HG03558 (cell line): ENCODE data around the gene CBX3.
"Not testable (repeated sequence)": the region's sequence is repeated elsewhere in the genome, so short reads cannot be mapped to it uniquely, and the experiment has no call there.

Experiments used
- ATAC-seq: cut with Tn5 transposase; IDR thresholded peaks from one replicate; pipeline ENCODE4 v1.9.1; 2021; ENCODE audit warnings: moderate number of reproducible peaks; ENCODE audit not compliant: unreplicated experiment; ENCODE audit errors: extremely low read depth

The CBX3 gene

GRCh38 chr7:26186364-26187311 lies 14.9 kb upstream of the CBX3 start:
- ATAC-seq, result no peak

GRCh38 chr7:26187380-26188205 lies 14.0 kb upstream of the CBX3 start:
- ATAC-seq, result no peak

GRCh38 chr7:26188206-26188956 lies 13.2 kb upstream of the CBX3 start:
- no peak for ATAC-seq

GRCh38 chr7:26188957-26189541 lies 12.5 kb upstream of the CBX3 start:
- ATAC-seq, result no peak

GRCh38 chr7:26189697-26190096 lies 11.8 kb upstream of the CBX3 start:
- ATAC-seq, result no peak

- no peak for ATAC-seq
Measured at GRCh38 chr7:26190417-26190869, 11.1 kb upstream of the CBX3 start.

GRCh38 chr7:26191233-26191973 lies 10.1 kb upstream of the CBX3 start:
- no peak for ATAC-seq

GRCh38 chr7:26191974-26192479 lies 9.5 kb upstream of the CBX3 start:
- no peak for ATAC-seq

GRCh38 chr7:26192485-26193087 lies 9.0 kb upstream of the CBX3 start:
- ATAC-seq, result no peak

- ATAC-seq, result no peak
Measured at GRCh38 chr7:26193432-26194207, 7.9 kb upstream of the CBX3 start.

- not testable (repeated sequence) for ATAC-seq
Measured at GRCh38 chr7:26194764-26195163, 6.8 kb upstream of the CBX3 start.

GRCh38 chr7:26195182-26195581 lies 6.4 kb upstream of the CBX3 start:
- ATAC-seq, result no peak

GRCh38 chr7:26195867-26196657 lies 5.5 kb upstream of the CBX3 start:
- no peak for ATAC-seq

- no peak for ATAC-seq
Measured at GRCh38 chr7:26197153-26198115, 4.1 kb upstream of the CBX3 start.

GRCh38 chr7:26198133-26198780 lies 3.3 kb upstream of the CBX3 start:
- no peak for ATAC-seq

GRCh38 chr7:26198781-26199169 lies 2.8 kb upstream of the CBX3 start:
- ATAC-seq, result no peak
